Measurements from ENCODE around the gene BOLA2. TPM values are rescaled to one million over a fixed set of nuclear protein-coding genes. Genes with fewer than 3 reads are reported as not detected.
"Not testable (repeated sequence)": the region's sequence is repeated elsewhere in the genome, so short reads cannot be mapped to it uniquely, and the experiment has no call there.

BOLA2 gene
- 21.0 TPM for polyA plus RNA-seq (2013, experiment 1 of 2)
- 18.7 TPM for polyA plus RNA-seq (2013, experiment 2 of 2)

DNA sequence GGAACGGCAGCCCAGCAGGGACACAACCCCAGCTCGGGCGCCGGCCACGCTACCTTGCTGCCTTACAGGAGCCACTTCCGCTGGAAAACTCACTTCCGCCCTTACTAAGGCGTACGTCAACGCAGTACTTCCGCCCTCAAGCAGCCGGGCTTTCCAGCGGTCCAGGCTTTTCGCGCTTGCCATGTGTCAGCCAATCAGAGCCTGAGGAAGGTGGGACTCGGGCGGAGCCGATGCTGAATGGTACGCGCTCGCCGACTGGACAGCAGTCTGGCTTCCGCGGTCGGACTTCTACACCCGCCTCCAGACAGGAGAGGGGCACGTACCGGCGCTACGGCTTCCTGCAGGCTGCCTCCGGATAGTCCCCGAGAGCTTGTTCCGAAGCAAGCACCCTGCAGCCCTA lies at the start of gene BOLA2, which contains the start of gene SLX1B:
Gene BOLA2, minus strand, starts transcription at position 83 of the 400 bp plus-strand sequence. CDS start 98 bp downstream, outside the sequence.
Gene SLX1B, plus strand, starts transcription at position 265 of the 400 bp plus-strand sequence.
- H2BK5ac ChIP-seq (ENCODE audit: low read length); H3K4ac ChIP-seq (ENCODE audit: low read length); H3K14ac ChIP-seq (ENCODE audit: low read length); DNase-seq (ENCODE audit: low spot score); H3K27ac ChIP-seq (replicated peaks; ENCODE audit: low read length); H3K23ac ChIP-seq (ENCODE audit: low read depth, low read length, poor library complexity); H3K4me3 ChIP-seq (ENCODE audit: low read length in 2 of 2); H2BK15ac ChIP-seq (ENCODE audit: low read length); H3K4me2 ChIP-seq (ENCODE audit: insufficient read depth, low read length, poor library complexity, severe bottlenecking); H3K18ac ChIP-seq (ENCODE audit: low read length); H3K4me1 ChIP-seq (ENCODE audit: control insufficient read depth in 2 of 2, insufficient read depth in 1 of 2, low read depth in 1 of 2, low read length in 2 of 2); H3K9me3 ChIP-seq (replicated peaks in 1 of 2; ENCODE audit: control insufficient read depth in 2 of 2, insufficient read depth in 1 of 2, low read depth in 1 of 2, low read length in 2 of 2); H4K8ac ChIP-seq (ENCODE audit: low read depth, low read length); H2AFZ ChIP-seq (ENCODE audit: low read length); H3K27me3 ChIP-seq (ENCODE audit: control insufficient read depth in 3 of 3, insufficient read depth in 3 of 3, low read depth in 1 of 3, low read length in 3 of 3); H2BK120ac ChIP-seq (ENCODE audit: low read depth, low read length); H4K91ac ChIP-seq (ENCODE audit: low read depth, low read length, poor library complexity); H3K36me3 ChIP-seq (replicated peaks in 1 of 2; ENCODE audit: control insufficient read depth in 2 of 2, insufficient read depth in 2 of 2, low read length in 2 of 2); H3K9ac ChIP-seq (ENCODE audit: low read depth, low read length, poor library complexity); H2BK12ac ChIP-seq (ENCODE audit: low read length); H3K79me1 ChIP-seq (ENCODE audit: low read depth, low read length); H2AK5ac ChIP-seq (ENCODE audit: low read depth, low read length): not testable (repeated sequence)
- no CpG with 5 or more reads among the region's 33 CpGs for WGBS, 2 donors (ENCODE audit: extremely low coverage in 2 of 2, insufficient read length in 2 of 2, insufficient replicate concordance in 1 of 2)

DNA sequence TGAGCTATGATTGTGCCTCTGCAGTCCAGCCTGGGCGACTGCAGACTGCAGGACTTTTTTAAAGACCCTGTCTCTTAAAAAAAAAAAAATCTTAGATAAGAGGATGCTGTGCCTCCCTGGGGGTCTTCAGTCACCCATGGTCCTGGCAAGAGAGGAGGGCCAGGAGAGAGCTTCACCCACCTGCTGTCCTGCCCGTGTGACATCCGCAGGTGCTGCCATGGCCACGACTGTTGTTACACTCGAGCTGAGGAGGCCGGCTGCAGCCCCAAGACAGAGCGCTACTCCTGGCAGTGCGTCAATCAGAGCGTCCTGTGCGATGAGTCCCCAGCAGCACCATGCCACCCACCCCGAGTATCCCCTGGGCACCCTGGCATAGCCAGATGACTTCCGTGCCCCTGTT lies 28.1 kb upstream of the BOLA2 start:
- not testable (repeated sequence) for H3K4me1 ChIP-seq (ENCODE audit: control insufficient read depth in 2 of 2, insufficient read depth in 1 of 2, low read depth in 1 of 2, low read length in 2 of 2); H2BK12ac ChIP-seq (ENCODE audit: low read length); H3K23ac ChIP-seq (ENCODE audit: low read depth, low read length, poor library complexity); DNase-seq (ENCODE audit: low spot score); H3K18ac ChIP-seq (ENCODE audit: low read length); H3K27me3 ChIP-seq (ENCODE audit: control insufficient read depth in 3 of 3, insufficient read depth in 3 of 3, low read depth in 1 of 3, low read length in 3 of 3); H4K91ac ChIP-seq (ENCODE audit: low read depth, low read length, poor library complexity); H3K9me3 ChIP-seq (replicated peaks in 1 of 2; ENCODE audit: control insufficient read depth in 2 of 2, insufficient read depth in 1 of 2, low read depth in 1 of 2, low read length in 2 of 2); H3K4me3 ChIP-seq (ENCODE audit: low read length in 2 of 2); H3K4me2 ChIP-seq (ENCODE audit: insufficient read depth, low read length, poor library complexity, severe bottlenecking); H3K14ac ChIP-seq (ENCODE audit: low read length); H3K9ac ChIP-seq (ENCODE audit: low read depth, low read length, poor library complexity); H2BK5ac ChIP-seq (ENCODE audit: low read length); H3K79me1 ChIP-seq (ENCODE audit: low read depth, low read length); H2AK5ac ChIP-seq (ENCODE audit: low read depth, low read length); H2AFZ ChIP-seq (ENCODE audit: low read length); H2BK15ac ChIP-seq (ENCODE audit: low read length); H3K27ac ChIP-seq (replicated peaks; ENCODE audit: low read length); H3K4ac ChIP-seq (ENCODE audit: low read length); H4K8ac ChIP-seq (ENCODE audit: low read depth, low read length); H2BK120ac ChIP-seq (ENCODE audit: low read depth, low read length); H3K36me3 ChIP-seq (replicated peaks in 1 of 2; ENCODE audit: control insufficient read depth in 2 of 2, insufficient read depth in 2 of 2, low read length in 2 of 2)
- whole genome bisulfite sequencing, 2 donors (ENCODE audit: extremely low coverage in 2 of 2, insufficient read length in 2 of 2, insufficient replicate concordance in 1 of 2), result no CpG with 5 or more reads among the region's 12 CpGs

DNA sequence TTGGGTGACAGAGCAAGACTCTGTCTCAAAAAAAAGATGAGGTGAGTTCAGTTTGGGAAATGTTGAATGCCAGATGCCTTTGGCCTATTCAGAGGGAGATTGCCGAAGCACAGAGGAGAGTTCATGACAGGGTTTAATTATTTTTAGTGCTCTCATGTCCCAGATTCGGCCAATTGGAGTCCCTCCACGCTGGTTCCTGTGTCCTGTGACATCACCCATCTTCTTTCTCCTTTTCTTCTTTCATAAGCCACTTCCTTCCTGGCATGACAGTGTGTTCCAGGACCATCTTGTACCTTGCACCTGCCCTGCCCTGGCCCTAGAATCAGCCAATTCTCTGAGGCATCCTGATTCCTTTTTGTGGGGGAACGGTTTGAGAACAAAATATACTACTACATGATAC lies 17.9 kb upstream of the BOLA2 start:
- H3K27ac ChIP-seq (replicated peaks; ENCODE audit: low read length); H2BK5ac ChIP-seq (ENCODE audit: low read length); H4K8ac ChIP-seq (ENCODE audit: low read depth, low read length); H2AFZ ChIP-seq (ENCODE audit: low read length); H3K4ac ChIP-seq (ENCODE audit: low read length); H3K4me3 ChIP-seq (ENCODE audit: low read length in 2 of 2); H2BK15ac ChIP-seq (ENCODE audit: low read length); H2BK120ac ChIP-seq (ENCODE audit: low read depth, low read length); H4K91ac ChIP-seq (ENCODE audit: low read depth, low read length, poor library complexity); H3K4me2 ChIP-seq (ENCODE audit: insufficient read depth, low read length, poor library complexity, severe bottlenecking); H3K23ac ChIP-seq (ENCODE audit: low read depth, low read length, poor library complexity); DNase-seq (ENCODE audit: low spot score); H3K36me3 ChIP-seq (replicated peaks in 1 of 2; ENCODE audit: control insufficient read depth in 2 of 2, insufficient read depth in 2 of 2, low read length in 2 of 2); H3K9me3 ChIP-seq (replicated peaks in 1 of 2; ENCODE audit: control insufficient read depth in 2 of 2, insufficient read depth in 1 of 2, low read depth in 1 of 2, low read length in 2 of 2); H2AK5ac ChIP-seq (ENCODE audit: low read depth, low read length); H2BK12ac ChIP-seq (ENCODE audit: low read length); H3K18ac ChIP-seq (ENCODE audit: low read length); H3K27me3 ChIP-seq (ENCODE audit: control insufficient read depth in 3 of 3, insufficient read depth in 3 of 3, low read depth in 1 of 3, low read length in 3 of 3); H3K4me1 ChIP-seq (ENCODE audit: control insufficient read depth in 2 of 2, insufficient read depth in 1 of 2, low read depth in 1 of 2, low read length in 2 of 2); H3K79me1 ChIP-seq (ENCODE audit: low read depth, low read length); H3K14ac ChIP-seq (ENCODE audit: low read length); H3K9ac ChIP-seq (ENCODE audit: low read depth, low read length, poor library complexity): not testable (repeated sequence)
- no CpG with 5 or more reads among the region's 4 CpGs for WGBS, 2 donors (ENCODE audit: extremely low coverage in 2 of 2, insufficient read length in 2 of 2, insufficient replicate concordance in 1 of 2)

DNA sequence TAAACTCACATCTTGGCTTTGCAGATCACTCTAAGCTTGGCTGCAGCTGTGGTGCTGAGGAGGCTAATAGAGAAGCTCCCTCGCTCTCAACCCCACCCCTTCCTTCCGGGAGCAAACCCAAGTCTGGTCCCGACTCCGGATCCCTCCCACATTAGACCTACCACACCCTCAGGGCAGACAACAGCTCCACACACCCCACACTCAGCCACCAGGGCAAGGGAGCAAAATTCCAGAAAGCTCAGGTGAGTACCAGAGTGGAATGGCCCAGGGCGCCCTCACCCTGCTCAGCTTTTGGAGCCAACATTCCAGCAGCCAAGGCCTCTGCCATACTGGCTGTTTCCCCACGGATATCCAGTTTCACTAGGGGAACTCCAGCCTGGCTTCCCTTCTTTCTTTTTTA lies 15.5 kb upstream of the BOLA2 start:
- H2AK5ac ChIP-seq (ENCODE audit: low read depth, low read length); H3K23ac ChIP-seq (ENCODE audit: low read depth, low read length, poor library complexity); H4K8ac ChIP-seq (ENCODE audit: low read depth, low read length); H3K4ac ChIP-seq (ENCODE audit: low read length); H3K36me3 ChIP-seq (replicated peaks in 1 of 2; ENCODE audit: control insufficient read depth in 2 of 2, insufficient read depth in 2 of 2, low read length in 2 of 2); H4K91ac ChIP-seq (ENCODE audit: low read depth, low read length, poor library complexity); DNase-seq (ENCODE audit: low spot score); H3K27me3 ChIP-seq (ENCODE audit: control insufficient read depth in 3 of 3, insufficient read depth in 3 of 3, low read depth in 1 of 3, low read length in 3 of 3); H3K9me3 ChIP-seq (replicated peaks in 1 of 2; ENCODE audit: control insufficient read depth in 2 of 2, insufficient read depth in 1 of 2, low read depth in 1 of 2, low read length in 2 of 2); H2BK15ac ChIP-seq (ENCODE audit: low read length); H3K14ac ChIP-seq (ENCODE audit: low read length); H2AFZ ChIP-seq (ENCODE audit: low read length); H2BK5ac ChIP-seq (ENCODE audit: low read length); H3K79me1 ChIP-seq (ENCODE audit: low read depth, low read length); H2BK12ac ChIP-seq (ENCODE audit: low read length); H3K9ac ChIP-seq (ENCODE audit: low read depth, low read length, poor library complexity); H3K4me2 ChIP-seq (ENCODE audit: insufficient read depth, low read length, poor library complexity, severe bottlenecking); H2BK120ac ChIP-seq (ENCODE audit: low read depth, low read length); H3K27ac ChIP-seq (replicated peaks; ENCODE audit: low read length); H3K4me3 ChIP-seq (ENCODE audit: low read length in 2 of 2); H3K18ac ChIP-seq (ENCODE audit: low read length); H3K4me1 ChIP-seq (ENCODE audit: control insufficient read depth in 2 of 2, insufficient read depth in 1 of 2, low read depth in 1 of 2, low read length in 2 of 2): not testable (repeated sequence)
- WGBS, 2 donors (ENCODE audit: extremely low coverage in 2 of 2, insufficient read length in 2 of 2, insufficient replicate concordance in 1 of 2), result no CpG with 5 or more reads among the region's 6 CpGs

Data from neuronal stem cell (in vitro differentiated cells).